Right atrium auricular region (tissue), 2 donors: ENCODE results near the gene CHSY1. TPM values are rescaled to one million over a fixed set of nuclear protein-coding genes. Genes with fewer than 3 reads are reported as not detected.
A peak's percentile ranks its signal among the peaks of the same experiment; 100 is the strongest.

Experiments used
- DNase-seq: peaks from one replicate; pipeline ENCODE4 v3.0.0-alpha.2; 2019; ENCODE audit warnings: low spot score
- H3K27ac ChIP-seq, 2 donors: fragments of 200-600 bp; sonication (generic); 1 replicate in 1 of 2; 2 replicates in 1 of 2; pipeline ENCODE4 v1.5.1; 2016 to 2019
- H3K27me3 ChIP-seq, 2 donors: fragments of 200-600 bp; sonication (generic); one replicate each; pipeline versions ENCODE4 v1.5.1 to v1.6.0; 2017 to 2019
- H3K36me3 ChIP-seq: fragments of 200-600 bp; sonication (generic); one replicate; pipeline ENCODE4 v1.5.1; 2016
- H3K4me1 ChIP-seq, 2 donors: fragments of 200-600 bp; sonication (generic); one replicate each; pipeline versions ENCODE4 v1.5.1 to v1.6.0; 2017 to 2019
- H3K4me3 ChIP-seq, 2 donors: fragments of 200-600 bp; sonication (generic); 1 replicate in 1 of 2; 2 replicates in 1 of 2; pipeline ENCODE4 v1.5.1; 2017 to 2019; ENCODE audit warnings: mild to moderate bottlenecking in 1 of 2, moderate library complexity in 1 of 2
- H3K9me3 ChIP-seq, 2 donors: fragments of 200-600 bp; sonication (generic); one replicate each; pipeline ENCODE4 v1.5.1; 2019
- CTCF ChIP-seq, 2 donors: fragments of 200-600 bp; sonication (generic); IDR thresholded peaks; one replicate each; pipeline ENCODE4 v1.5.1; 2019; ENCODE audit warnings: antibody characterized with exemption in 2 of 2
- total RNA-seq, 2 donors: library from RNA; depleted of rRNA; stranded (reverse); fragments of >200 nt; gene quantifications; one replicate each; pipeline ENCODE4 v1.1.0, GENCODE V29; 2016

Gene CHSY1
- total RNA-seq, 2 donors from 2014 or later, result 23.1 to 26.1 TPM

DNA sequence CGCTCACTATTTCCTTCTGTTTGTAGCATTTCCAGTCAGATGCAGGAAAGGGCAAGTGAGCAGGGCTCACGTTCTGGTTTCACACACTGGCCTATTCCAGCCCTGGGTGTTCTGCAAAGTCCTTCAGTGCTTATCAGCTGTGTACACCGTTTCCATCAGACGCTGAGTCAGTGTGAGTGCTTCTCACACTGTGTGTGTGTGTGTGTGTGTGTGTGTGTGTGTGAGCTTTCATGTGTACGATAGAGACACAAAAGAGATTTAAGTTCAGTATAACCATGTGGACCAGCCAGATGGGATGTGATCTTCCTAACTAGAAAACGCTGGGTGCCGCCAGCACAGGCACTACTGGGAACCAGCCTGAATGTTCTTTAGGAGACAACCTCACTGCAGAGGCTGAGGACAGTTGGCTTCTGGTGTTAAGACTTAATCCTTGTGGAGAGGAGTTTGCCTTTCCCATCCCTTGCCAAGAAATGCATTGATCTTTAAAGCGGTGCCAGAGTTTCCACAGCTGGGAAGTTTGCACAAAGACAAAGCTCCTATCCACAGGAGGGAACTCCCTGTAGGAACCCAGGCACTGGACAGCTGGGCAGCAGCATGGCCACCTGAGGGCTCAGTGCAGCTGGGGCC is 3.9 kb upstream of the CHSY1 start:
- DNase-seq, result no peak
- H3K27ac ChIP-seq, result no peak overlapping the region

GRCh38 chr15:101255051-101255395 is 3.2 kb upstream of the CHSY1 start:
- Histone ChIP-seq H3K4me1 (peaks cover 0 to 33% of the 10 kb centered on the region in 2 donors), H3K27ac (no peak overlapping the region), H3K4me3 (no peak overlapping the region), H3K9me3 (no peaks in the 10 kb centered on the region), H3K36me3 (no peaks in the 10 kb centered on the region), H3K27me3 (no peaks in the 10 kb centered on the region)
- no peak for TF ChIP-seq CTCF (IDR thresholded peaks at IDR 0.05)
- no peak for DNase-seq

More for the DNA sequence above, 3.9 kb upstream of the CHSY1 start:
- no peaks in the 10 kb centered on the region for H3K9me3 ChIP-seq
- no peaks in the 10 kb centered on the region for H3K27me3 ChIP-seq
- no peaks in the 10 kb centered on the region for H3K36me3 ChIP-seq
- peaks cover 0 to 26% of the 10 kb centered on the region in 2 donors for H3K4me1 ChIP-seq
- H3K4me3 ChIP-seq, result no peak overlapping the region
- TF ChIP-seq CTCF (IDR thresholded peaks at IDR 0.05), result no peak

GRCh38 chr15:101254157-101255050 is 2.6 kb upstream of the CHSY1 start:
- Histone ChIP-seq H3K27ac (no peak overlapping the region), H3K9me3 (no peaks in the 10 kb centered on the region), H3K4me1 (peaks cover 0 to 40% of the 10 kb centered on the region in 2 donors), H3K27me3 (no peaks in the 10 kb centered on the region), H3K4me3 (no peak overlapping the region), H3K36me3 (no peaks in the 10 kb centered on the region)
- no peak for TF ChIP-seq CTCF (IDR thresholded peaks at IDR 0.05)
- DNase-seq, result no peak

- no peak for DNase-seq
- TF ChIP-seq CTCF (IDR thresholded peaks at IDR 0.05), result no peak
- H3K4me1 ChIP-seq, result peaks cover 0 to 53% of the 10 kb centered on the region in 2 donors
- H3K27me3 ChIP-seq, result no peaks in the 10 kb centered on the region
- no peaks in the 10 kb centered on the region for H3K36me3 ChIP-seq
- peak overlapping the region; percentile 84 to 89 for H3K27ac ChIP-seq
- no peaks in the 10 kb centered on the region for H3K9me3 ChIP-seq
- peak overlapping the region; percentile 57 to 70 for H3K4me3 ChIP-seq
Observed at GRCh38 chr15:101252836-101253235, 988 bp upstream of the CHSY1 start.

DNA sequence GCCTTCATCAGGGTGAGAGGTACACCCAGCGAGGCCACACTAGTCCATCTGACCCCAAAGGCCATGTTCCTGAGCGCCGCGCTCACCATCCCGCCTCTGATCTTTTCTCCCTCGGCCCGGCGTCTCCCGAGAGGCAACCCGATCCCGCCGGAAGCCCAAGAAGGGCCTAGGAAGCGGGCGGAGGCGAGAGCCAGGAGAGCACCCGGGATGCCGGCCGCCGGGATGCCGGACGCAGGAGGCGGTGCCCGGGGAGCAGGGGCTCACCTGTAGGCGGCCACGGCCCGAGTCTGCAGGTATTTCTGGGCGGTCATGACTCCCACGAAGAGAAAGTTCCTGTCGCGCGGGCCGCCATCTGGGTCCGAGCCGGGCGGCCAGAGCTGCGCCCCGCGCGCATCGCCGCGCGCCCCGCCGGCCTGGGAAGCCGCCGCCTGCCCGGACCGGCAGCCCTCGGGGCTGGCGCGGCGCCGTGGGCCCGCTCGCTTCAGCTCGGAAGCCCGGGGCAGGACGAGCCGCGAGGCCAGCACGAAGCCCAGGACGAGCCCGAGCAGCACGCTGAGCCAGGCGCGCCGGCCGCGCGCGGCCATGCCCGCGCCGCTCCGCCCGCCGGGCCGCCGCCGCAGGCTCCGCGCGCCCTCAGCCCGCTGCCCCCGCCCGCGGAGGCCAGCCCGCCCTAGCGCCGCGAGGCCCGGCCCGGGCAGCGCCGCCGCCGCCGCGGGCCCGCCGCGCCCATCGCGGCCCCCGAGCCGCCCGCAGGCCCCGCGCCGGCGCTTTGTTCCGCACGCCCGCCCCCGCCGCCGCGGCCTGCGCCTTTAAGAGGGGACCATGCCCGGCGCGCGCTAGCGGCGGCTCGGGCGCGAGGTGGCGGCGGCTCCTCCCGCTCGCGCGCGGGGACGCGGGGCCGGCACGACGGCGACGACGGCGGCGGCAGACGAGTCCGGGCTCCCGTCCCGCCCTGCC is 697 bp downstream of the CHSY1 start:
- no peak for TF ChIP-seq CTCF (IDR thresholded peaks at IDR 0.05)
- DNase-seq, result no peak
- H3K36me3 ChIP-seq, result no peaks in the 10 kb centered on the region
- H3K27ac ChIP-seq, result peak overlapping the region; percentile 84 to 89
- H3K4me3 ChIP-seq, result peak overlapping the region; percentile 70 to 80
- peaks cover 0 to 65% of the 10 kb centered on the region in 2 donors for H3K4me1 ChIP-seq
- no peaks in the 10 kb centered on the region for H3K27me3 ChIP-seq
- H3K9me3 ChIP-seq, result no peaks in the 10 kb centered on the region
